ENCODE results near the gene VASN.
A peak's percentile ranks its signal among the peaks of the same experiment; 100 is the strongest.

VASN gene

DNA sequence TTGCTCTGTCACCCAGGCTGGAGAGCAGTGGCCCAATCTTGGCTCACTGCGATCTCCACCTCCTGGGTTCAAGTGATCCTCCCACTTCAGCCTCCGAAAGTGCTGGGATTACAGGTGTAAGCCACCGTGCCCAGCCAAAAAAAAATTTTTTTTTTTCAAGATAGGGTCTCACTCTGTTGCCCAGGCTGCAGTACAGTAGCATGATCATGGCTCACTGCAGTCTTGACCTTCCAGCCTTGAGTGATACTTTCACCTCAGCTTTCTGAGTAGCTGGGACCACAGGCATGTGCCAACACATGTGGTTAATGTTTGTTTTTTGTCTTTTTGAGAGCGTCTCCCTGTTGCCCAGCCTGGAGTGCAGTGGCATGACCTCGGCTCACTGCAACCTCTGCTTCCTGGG, 18.8 kb upstream of the VASN start:
- TF ChIP-seq TAF1 (IDR thresholded peaks at IDR 0.05; ENCODE audit: low read depth, low read length) (no peak), POLR2AphosphoS5 (IDR thresholded peaks at IDR 0.05; ENCODE audit: low read depth, low read length) (no peak), POLR2A (IDR thresholded peaks at IDR 0.05; ENCODE audit: low read depth, low read length) (no peak), SPI1 (IDR thresholded peaks at IDR 0.05; ENCODE audit: low read depth, low read length) (no peak), PAX5 (IDR thresholded peaks at IDR 0.05; ENCODE audit: insufficient read depth, low read length, severe bottlenecking) (no peak), POU2F2 (IDR thresholded peaks at IDR 0.05; ENCODE audit: low read depth, low read length) (no peak)
- no peak for DNase-seq (ENCODE audit: insufficient read length, low spot score)
- FAIRE-seq = no peak

DNA sequence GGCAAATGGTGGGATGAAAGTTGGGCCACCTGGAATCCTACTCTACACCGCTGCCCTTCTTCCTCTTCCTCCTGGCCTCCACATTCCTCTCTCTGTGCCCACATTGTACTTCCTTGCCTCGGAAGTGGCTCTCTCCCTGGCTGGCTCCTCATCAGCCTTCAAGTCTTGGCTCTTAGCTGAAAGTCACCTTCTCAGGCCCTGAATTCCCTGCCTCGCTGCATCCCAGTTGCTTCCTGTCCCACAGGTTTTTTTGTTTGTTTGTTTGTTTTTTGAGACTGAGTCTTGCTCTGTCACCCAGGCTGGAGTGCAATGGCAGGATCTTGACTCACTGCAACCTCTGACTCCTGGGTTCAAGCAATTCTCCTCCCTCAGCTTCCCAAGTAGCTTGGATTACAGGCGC, 18.0 kb upstream of the VASN start:
- no peak for DNase-seq (ENCODE audit: insufficient read length, low spot score)
- no peak for FAIRE-seq
- no peak for TF ChIP-seq POLR2AphosphoS5 (IDR thresholded peaks at IDR 0.05; ENCODE audit: low read depth, low read length)
- no peak for TF ChIP-seq POLR2A (IDR thresholded peaks at IDR 0.05; ENCODE audit: low read depth, low read length)
- no peak for TF ChIP-seq TAF1 (IDR thresholded peaks at IDR 0.05; ENCODE audit: low read depth, low read length)
- no peak for TF ChIP-seq POU2F2 (IDR thresholded peaks at IDR 0.05; ENCODE audit: low read depth, low read length)
- TF ChIP-seq SPI1 (IDR thresholded peaks at IDR 0.05; ENCODE audit: low read depth, low read length) = no peak
- no peak for TF ChIP-seq PAX5 (IDR thresholded peaks at IDR 0.05; ENCODE audit: insufficient read depth, low read length, severe bottlenecking)

DNA sequence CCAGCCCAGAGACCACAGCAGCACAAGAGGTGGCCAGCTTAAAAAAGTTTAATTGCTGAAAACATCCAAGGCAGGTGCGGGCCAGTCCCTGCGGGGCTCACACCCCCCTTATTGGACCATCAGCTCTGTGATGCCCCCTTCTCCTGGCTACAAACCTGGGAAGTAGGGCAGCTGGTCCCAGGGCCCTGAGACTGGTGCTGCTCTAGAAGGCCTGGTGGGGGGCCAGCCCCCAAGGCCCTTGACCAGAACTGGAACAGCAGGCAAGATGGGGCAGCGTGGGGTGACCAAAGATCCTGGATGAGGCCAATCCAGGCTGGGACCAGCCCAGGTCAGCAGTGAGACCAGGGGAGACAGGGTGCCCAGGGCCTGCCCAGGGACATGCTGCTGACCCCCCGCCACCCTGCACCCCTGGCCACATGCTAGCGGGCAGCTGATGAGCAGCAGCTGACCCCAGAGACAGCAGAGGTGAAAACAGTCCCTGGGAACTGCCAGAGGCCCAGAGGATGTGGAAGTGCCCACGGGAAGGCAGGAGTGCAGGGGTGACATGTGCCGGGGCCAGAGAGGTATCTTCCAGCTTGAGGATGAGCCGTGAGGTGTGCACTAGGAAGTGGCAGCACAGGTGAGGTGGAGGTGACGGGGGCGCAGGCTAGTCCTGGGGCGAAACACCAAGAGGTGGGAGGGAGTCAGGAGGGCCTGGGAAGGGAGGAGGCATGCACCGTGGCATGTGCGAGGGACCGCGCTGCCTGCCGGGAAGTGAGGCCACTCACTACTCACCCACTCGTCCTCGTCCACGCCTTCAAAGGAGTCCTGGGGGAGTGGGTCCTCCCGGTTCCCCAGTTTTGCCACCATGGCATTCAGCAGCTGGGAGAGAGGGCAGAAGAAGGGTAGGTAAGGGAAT, 16.9 kb upstream of the VASN start:
- no peak for FAIRE-seq
- no peak for DNase-seq (ENCODE audit: insufficient read length, low spot score)

GRCh38 chr16:4356820-4357219, 14.8 kb upstream of the VASN start:
- FAIRE-seq (no peak), DNase-seq (ENCODE audit: insufficient read length, low spot score) (no peak)
- TF ChIP-seq PAX5 (IDR thresholded peaks at IDR 0.05; ENCODE audit: insufficient read depth, low read length, severe bottlenecking) = no peak
- TF ChIP-seq TAF1 (IDR thresholded peaks at IDR 0.05; ENCODE audit: low read depth, low read length) = no peak
- no peak for TF ChIP-seq POLR2A (IDR thresholded peaks at IDR 0.05; ENCODE audit: low read depth, low read length)
- TF ChIP-seq SPI1 (IDR thresholded peaks at IDR 0.05; ENCODE audit: low read depth, low read length) = no peak
- no peak for TF ChIP-seq POU2F2 (IDR thresholded peaks at IDR 0.05; ENCODE audit: low read depth, low read length)
- no peak for TF ChIP-seq POLR2AphosphoS5 (IDR thresholded peaks at IDR 0.05; ENCODE audit: low read depth, low read length)

More for the DNA sequence above, 16.9 kb upstream of the VASN start:
- no peak for TF ChIP-seq POU2F2 (IDR thresholded peaks at IDR 0.05; ENCODE audit: low read depth, low read length)
- no peak for TF ChIP-seq POLR2A (IDR thresholded peaks at IDR 0.05; ENCODE audit: low read depth, low read length)
- TF ChIP-seq PAX5 (IDR thresholded peaks at IDR 0.05; ENCODE audit: insufficient read depth, low read length, severe bottlenecking) = no peak
- TF ChIP-seq TAF1 (IDR thresholded peaks at IDR 0.05; ENCODE audit: low read depth, low read length) = no peak
- no peak for TF ChIP-seq POLR2AphosphoS5 (IDR thresholded peaks at IDR 0.05; ENCODE audit: low read depth, low read length)

GRCh38 chr16:4358236-4358635, 13.4 kb upstream of the VASN start:
- no peak for DNase-seq (ENCODE audit: insufficient read length, low spot score)
- FAIRE-seq = no peak
- TF ChIP-seq POLR2AphosphoS5 (IDR thresholded peaks at IDR 0.05; ENCODE audit: low read depth, low read length) (no peak), SPI1 (IDR thresholded peaks at IDR 0.05; ENCODE audit: low read depth, low read length) (no peak), TAF1 (IDR thresholded peaks at IDR 0.05; ENCODE audit: low read depth, low read length) (no peak), PAX5 (IDR thresholded peaks at IDR 0.05; ENCODE audit: insufficient read depth, low read length, severe bottlenecking) (no peak), POLR2A (IDR thresholded peaks at IDR 0.05; ENCODE audit: low read depth, low read length) (no peak), POU2F2 (IDR thresholded peaks at IDR 0.05; ENCODE audit: low read depth, low read length) (no peak)

GRCh38 chr16:4358831-4359561, 12.7 kb upstream of the VASN start:
- DNase-seq (ENCODE audit: insufficient read length, low spot score) = peak; percentile 80
- peak; percentile 87 for FAIRE-seq

GRCh38 chr16:4359914-4360313, 11.7 kb upstream of the VASN start:
- FAIRE-seq (peak; percentile 33), DNase-seq (ENCODE audit: insufficient read length, low spot score) (no peak)
- TF ChIP-seq POLR2AphosphoS5 (IDR thresholded peaks at IDR 0.05; ENCODE audit: low read depth, low read length) (no peak), SPI1 (IDR thresholded peaks at IDR 0.05; ENCODE audit: low read depth, low read length) (no peak), POU2F2 (IDR thresholded peaks at IDR 0.05; ENCODE audit: low read depth, low read length) (no peak), TAF1 (IDR thresholded peaks at IDR 0.05; ENCODE audit: low read depth, low read length) (no peak), PAX5 (IDR thresholded peaks at IDR 0.05; ENCODE audit: insufficient read depth, low read length, severe bottlenecking) (no peak), POLR2A (IDR thresholded peaks at IDR 0.05; ENCODE audit: low read depth, low read length) (no peak)

More at GRCh38 chr16:4358831-4359561, 12.7 kb upstream of the VASN start:
- no peak for TF ChIP-seq TAF1 (IDR thresholded peaks at IDR 0.05; ENCODE audit: low read depth, low read length)
- no peak for TF ChIP-seq POLR2AphosphoS5 (IDR thresholded peaks at IDR 0.05; ENCODE audit: low read depth, low read length)
- no peak for TF ChIP-seq POU2F2 (IDR thresholded peaks at IDR 0.05; ENCODE audit: low read depth, low read length)
- no peak for TF ChIP-seq PAX5 (IDR thresholded peaks at IDR 0.05; ENCODE audit: insufficient read depth, low read length, severe bottlenecking)
- no peak for TF ChIP-seq SPI1 (IDR thresholded peaks at IDR 0.05; ENCODE audit: low read depth, low read length)
- TF ChIP-seq POLR2A (IDR thresholded peaks at IDR 0.05; ENCODE audit: low read depth, low read length) = no peak

- no peak for FAIRE-seq
- no peak for TF ChIP-seq SPI1 (IDR thresholded peaks at IDR 0.05; ENCODE audit: low read depth, low read length)
- TF ChIP-seq POLR2AphosphoS5 (IDR thresholded peaks at IDR 0.05; ENCODE audit: low read depth, low read length) = no peak
- TF ChIP-seq POU2F2 (IDR thresholded peaks at IDR 0.05; ENCODE audit: low read depth, low read length) = no peak
- no peak for TF ChIP-seq POLR2A (IDR thresholded peaks at IDR 0.05; ENCODE audit: low read depth, low read length)
- no peak for TF ChIP-seq PAX5 (IDR thresholded peaks at IDR 0.05; ENCODE audit: insufficient read depth, low read length, severe bottlenecking)
- no peak for TF ChIP-seq TAF1 (IDR thresholded peaks at IDR 0.05; ENCODE audit: low read depth, low read length)
- no peak for DNase-seq (ENCODE audit: insufficient read length, low spot score)
Measured at GRCh38 chr16:4360538-4361021, 11.1 kb upstream of the VASN start.

Measured in GM12891 (cell line).